Upper lobe of left lung (tissue), 4 donors: ENCODE measurements around the gene KLF6.

Source experiments
- EP300 ChIP-seq, 4 donors: sonication (generic); formaldehyde crosslinking; IDR thresholded peaks; one replicate each; pipeline ENCODE4 v1.5.1; 2017; ENCODE audit warnings: antibody characterized with exemption in 4 of 4, control low read depth in 2 of 4
- POLR2AphosphoS5 ChIP-seq, 2 donors: sonication (generic); formaldehyde crosslinking; IDR thresholded peaks; one replicate each; pipeline ENCODE4 v1.5.1; 2017; ENCODE audit warnings: antibody characterized with exemption in 2 of 2
- TF ChIP-seq, protein P1 (sequence below), 6 experiments: fragments of 450-650 bp in 4 of 6; fragments of 200-600 bp in 2 of 6; sonication (generic) in 2 of 6; IDR thresholded peaks; one replicate each; pipeline ENCODE4 v1.5.1; 2016 to 2019; ENCODE audit warnings: antibody characterized with exemption in 6 of 6

DNA sequence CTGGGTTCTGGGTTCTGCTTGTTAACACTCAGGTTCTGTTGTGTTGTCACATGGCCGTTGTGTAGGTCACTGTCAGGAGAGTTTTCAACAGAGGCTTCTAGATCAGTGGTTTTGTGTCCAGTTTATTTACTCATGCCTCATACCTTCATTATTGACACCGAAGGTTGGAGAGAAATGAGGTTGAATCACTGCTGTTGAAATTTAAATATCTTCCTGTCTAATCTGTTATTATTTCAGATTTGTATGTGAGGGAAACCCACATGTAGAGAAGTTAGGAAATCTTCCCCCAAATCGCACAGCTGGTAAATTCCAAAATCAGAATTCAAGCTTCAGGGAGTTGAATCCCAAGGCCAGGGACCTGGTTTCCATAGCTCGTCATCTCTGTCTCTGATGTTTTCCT is 28.3 kb upstream of the KLF6 start:
- TF ChIP-seq, protein P1, sequence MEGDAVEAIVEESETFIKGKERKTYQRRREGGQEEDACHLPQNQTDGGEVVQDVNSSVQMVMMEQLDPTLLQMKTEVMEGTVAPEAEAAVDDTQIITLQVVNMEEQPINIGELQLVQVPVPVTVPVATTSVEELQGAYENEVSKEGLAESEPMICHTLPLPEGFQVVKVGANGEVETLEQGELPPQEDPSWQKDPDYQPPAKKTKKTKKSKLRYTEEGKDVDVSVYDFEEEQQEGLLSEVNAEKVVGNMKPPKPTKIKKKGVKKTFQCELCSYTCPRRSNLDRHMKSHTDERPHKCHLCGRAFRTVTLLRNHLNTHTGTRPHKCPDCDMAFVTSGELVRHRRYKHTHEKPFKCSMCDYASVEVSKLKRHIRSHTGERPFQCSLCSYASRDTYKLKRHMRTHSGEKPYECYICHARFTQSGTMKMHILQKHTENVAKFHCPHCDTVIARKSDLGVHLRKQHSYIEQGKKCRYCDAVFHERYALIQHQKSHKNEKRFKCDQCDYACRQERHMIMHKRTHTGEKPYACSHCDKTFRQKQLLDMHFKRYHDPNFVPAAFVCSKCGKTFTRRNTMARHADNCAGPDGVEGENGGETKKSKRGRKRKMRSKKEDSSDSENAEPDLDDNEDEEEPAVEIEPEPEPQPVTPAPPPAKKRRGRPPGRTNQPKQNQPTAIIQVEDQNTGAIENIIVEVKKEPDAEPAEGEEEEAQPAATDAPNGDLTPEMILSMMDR (IDR thresholded peaks at IDR 0.05): no peak
- TF ChIP-seq EP300 (IDR thresholded peaks at IDR 0.05) (no peak), POLR2AphosphoS5 (IDR thresholded peaks at IDR 0.05) (no peak)
